Superior temporal gyrus (tissue), 1 donor: Measurements from ENCODE around the gene FOXP2.

Source experiments
- DNase-seq: peaks from one replicate; pipeline ENCODE4 v3.0.0-alpha.2; 2016; ENCODE audit errors: extremely low spot score

Gene FOXP2

DNA sequence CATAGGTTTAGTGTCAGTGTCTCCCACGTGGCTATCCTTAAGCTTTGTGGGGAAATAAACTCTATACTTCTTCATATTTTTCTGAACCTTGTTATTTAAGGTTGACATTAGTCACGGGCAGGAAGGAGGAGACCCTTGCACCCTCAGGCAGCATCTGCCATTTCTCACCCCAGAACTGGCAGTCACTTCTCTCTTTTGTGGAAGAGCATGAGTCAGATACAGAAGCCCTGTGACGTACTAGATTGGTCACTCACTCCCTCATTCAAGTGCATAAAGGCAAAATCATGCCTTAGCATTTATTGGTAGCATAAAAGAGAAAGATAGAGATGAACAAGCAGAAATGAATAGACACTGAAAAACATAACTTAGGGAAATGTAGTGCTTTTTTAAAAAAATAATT lies 301.3 kb downstream of the FOXP2 start:
- no peak for DNase-seq

DNA sequence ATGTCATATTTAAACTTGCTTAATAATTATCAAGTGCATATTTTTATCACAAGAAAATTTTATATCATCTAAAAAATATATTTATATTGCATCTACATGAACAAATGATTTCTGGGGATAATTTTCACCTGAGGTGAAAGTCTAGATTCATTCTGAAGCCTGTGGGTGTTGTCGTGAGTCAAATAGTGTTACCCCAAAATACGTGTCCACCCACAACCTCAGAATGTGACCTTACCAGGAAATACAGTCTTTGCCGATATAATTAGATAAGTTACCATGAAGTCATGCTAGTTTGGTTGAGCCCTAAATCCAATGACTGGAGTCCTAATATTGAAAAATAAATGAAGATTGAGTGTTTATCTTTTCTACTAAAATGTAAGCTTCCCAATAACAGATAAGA lies 304.2 kb downstream of the FOXP2 start:
- DNase-seq = no peak

DNA sequence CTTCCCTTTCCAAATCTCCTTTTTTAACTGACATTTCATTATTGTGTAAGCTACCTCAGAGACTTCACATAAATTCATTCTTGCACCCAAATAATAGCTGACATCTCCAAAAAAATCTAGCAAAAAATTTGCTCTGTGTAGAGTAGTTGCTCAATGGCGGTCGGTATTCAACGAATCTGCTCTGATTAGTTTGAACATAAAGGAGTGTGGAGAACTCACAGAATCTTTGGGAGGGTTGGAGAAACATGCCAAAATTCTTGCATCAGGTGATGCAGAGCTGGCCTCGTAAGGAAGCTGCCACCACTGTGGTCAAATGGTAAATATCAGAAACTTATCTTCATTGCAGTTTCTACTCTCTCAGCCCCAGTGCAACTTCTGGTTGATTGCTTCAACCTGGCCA lies 306.1 kb downstream of the FOXP2 start:
- DNase-seq = no peak

DNA sequence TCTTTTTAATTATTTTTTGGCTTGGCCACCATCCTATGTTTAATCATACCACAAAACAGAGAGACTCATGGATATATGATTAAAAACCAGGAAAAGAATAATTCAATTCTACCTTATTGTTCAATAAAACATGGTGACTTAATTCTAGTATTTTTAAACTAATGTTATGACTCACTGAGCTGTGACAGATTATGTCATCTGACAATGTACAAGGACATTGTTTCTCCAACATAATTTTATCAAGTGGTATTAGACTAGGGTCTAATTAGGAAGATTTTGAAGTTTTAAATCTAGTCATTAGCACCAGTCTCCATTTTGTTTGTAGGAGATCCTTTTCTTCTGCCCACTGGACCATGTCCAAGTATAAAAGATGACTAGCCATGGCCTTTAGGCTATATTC lies 307.9 kb downstream of the FOXP2 start:
- no peak for DNase-seq

DNA sequence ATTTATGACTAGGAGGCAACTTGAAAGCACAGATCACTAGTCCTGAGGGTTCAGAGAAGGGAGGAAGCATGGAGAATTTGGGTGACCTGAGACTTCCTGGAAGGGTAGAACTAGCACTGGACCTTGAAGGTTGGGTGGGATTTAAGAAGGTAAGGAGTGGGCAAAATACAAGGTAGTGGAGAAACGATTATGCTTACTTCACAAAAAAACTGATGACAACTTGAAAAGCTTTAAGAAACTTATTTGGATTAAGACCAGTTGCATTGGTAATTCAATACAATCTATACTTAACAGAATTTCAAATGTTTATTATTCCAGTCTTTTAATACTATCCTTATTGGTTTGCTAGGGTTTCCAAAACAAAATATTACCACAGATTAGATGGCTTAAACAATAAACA lies 308.7 kb downstream of the FOXP2 start:
- DNase-seq = no peak

DNA sequence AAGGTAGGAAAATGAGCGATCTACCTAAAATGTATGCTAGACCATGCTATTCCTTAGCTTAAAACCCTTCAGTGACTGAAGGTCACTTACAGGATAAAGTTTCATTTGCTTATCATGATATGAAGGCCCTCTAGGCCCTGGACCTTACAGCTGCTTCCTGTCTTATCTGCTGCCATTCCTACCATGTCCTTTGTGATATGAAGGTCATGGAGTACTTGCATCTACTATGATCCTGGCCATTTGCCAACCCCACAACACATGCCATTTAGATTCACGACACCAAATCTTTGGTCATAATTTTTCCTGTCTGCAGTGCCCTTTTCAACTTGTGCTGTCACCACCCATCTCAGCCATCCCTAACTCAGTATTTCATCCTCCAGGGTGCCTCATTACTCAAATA lies 325.5 kb downstream of the FOXP2 start:
- DNase-seq = no peak

DNA sequence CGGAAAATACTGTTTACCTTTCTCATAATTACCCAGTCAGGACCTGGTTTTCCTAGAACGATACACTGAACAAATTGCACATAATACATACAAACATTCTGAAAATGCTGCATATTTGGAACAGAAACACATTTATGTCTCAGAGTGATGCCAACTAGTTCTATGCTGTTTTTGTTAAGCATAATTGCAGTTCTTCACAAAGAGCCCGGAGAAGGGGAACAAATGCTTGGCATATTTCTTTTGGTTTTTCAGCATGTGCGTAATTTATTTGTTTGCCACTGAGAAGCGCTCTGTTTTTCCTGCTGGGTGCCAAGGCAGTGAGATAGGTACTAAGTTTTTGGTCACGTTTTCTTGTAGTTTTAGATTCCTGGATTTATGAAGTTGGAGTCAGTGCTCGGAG lies 326.3 kb downstream of the FOXP2 start:
- DNase-seq = no peak

DNA sequence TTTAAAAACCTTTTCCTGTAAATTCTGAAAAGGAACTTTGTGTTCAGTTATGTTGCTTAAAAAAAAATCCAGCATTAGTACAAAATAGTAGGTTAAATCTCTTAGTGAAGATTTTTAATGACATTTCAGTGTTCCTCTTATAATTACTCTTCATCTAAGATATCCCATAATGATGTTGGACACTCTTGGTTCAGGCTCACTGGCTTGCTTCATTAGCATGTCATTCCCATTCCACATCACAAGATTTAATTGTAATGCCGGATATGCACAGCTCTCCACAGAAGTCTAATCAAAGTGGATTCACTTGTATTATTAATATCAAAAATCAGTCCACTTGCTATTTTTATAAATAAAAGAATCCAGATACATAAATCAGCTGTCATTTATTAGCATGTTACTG lies 327.3 kb downstream of the FOXP2 start:
- no peak for DNase-seq
